Liver (tissue), 9 donors: Measurements from ENCODE around the gene FAM228B. TPM values are rescaled to one million over a fixed set of nuclear protein-coding genes. Genes with fewer than 3 reads are reported as not detected.

Experiments used
- DNase-seq: peaks from one replicate; pipeline ENCODE4 v3.0.0-alpha.2; 2017; ENCODE audit warnings: low spot score
- H3K27ac ChIP-seq, 2 donors: one replicate each; pipeline ENCODE4 v1.7.0; 2013; ENCODE audit warnings: inconsistent platforms in 2 of 2, low read length in 2 of 2, control low read depth in 1 of 2, low read depth in 1 of 2, mild to moderate bottlenecking in 1 of 2
- H3K27me3 ChIP-seq, 4 donors: one replicate each; pipeline versions ENCODE4 v1.6.1 to v1.7.0; 2013; ENCODE audit warnings: low read length in 3 of 4, inconsistent platforms in 1 of 4, mild to moderate bottlenecking in 1 of 4, moderate library complexity in 1 of 4; ENCODE audit not compliant: control insufficient read depth in 4 of 4, insufficient read depth in 4 of 4
- H3K36me3 ChIP-seq, 4 donors: one replicate each; pipeline versions ENCODE4 v1.6.1 to v1.7.0; 2013; ENCODE audit warnings: low read length in 3 of 4, mild to moderate bottlenecking in 3 of 4, low read depth in 1 of 4, moderate library complexity in 1 of 4; ENCODE audit not compliant: control insufficient read depth in 4 of 4, insufficient read depth in 3 of 4
- H3K4me1 ChIP-seq, 4 donors: one replicate each; pipeline versions ENCODE4 v1.6.1 to v1.7.0; 2013; ENCODE audit warnings: low read length in 3 of 4, mild to moderate bottlenecking in 3 of 4, moderate library complexity in 1 of 4; ENCODE audit not compliant: control insufficient read depth in 4 of 4, insufficient read depth in 4 of 4
- H3K4me3 ChIP-seq, 3 donors: one replicate each; pipeline versions ENCODE4 v1.6.1 to v1.7.0; 2013; ENCODE audit warnings: low read length in 3 of 3, control low read depth in 1 of 3, low read depth in 1 of 3, mild to moderate bottlenecking in 1 of 3
- H3K9ac ChIP-seq, 2 donors: one replicate each; pipeline ENCODE4 v1.7.0; 2013; ENCODE audit warnings: low read length in 2 of 2, mild to moderate bottlenecking in 2 of 2, moderate library complexity in 2 of 2, control low read depth in 1 of 2, low read depth in 1 of 2
- H3K9me3 ChIP-seq, 4 donors: one replicate each; pipeline versions ENCODE4 v1.6.1 to v1.7.0; 2013; ENCODE audit warnings: low read length in 3 of 4; ENCODE audit not compliant: control insufficient read depth in 4 of 4
- FOXA2 ChIP-seq: IDR thresholded peaks from 2 replicates; pipeline ENCODE4 v1.6.1; 2016; ENCODE audit warnings: antibody characterized with exemption
- GABPA ChIP-seq, 2 donors: IDR thresholded peaks in 1 of 2; conservative IDR thresholded peaks in 1 of 2; 2 replicates each; pipeline ENCODE4 v1.6.1; 2016; ENCODE audit warnings: antibody characterized with exemption in 2 of 2, mild to moderate bottlenecking in 1 of 2, moderate library complexity in 1 of 2
- HNF4G ChIP-seq: IDR thresholded peaks from 2 replicates; pipeline ENCODE4 v1.6.1; 2016; ENCODE audit warnings: antibody characterized with exemption
- JUND ChIP-seq, 2 donors: IDR thresholded peaks; 2 replicates each; pipeline ENCODE4 v1.6.1; 2016; ENCODE audit warnings: antibody characterized with exemption in 2 of 2
- RAD21 ChIP-seq, 2 donors: IDR thresholded peaks; 2 replicates each; pipeline ENCODE4 v1.6.1; 2016; ENCODE audit warnings: antibody characterized with exemption in 2 of 2, mild to moderate bottlenecking in 2 of 2
- RXRA ChIP-seq, 2 donors: IDR thresholded peaks; 2 replicates each; pipeline ENCODE4 v1.6.1; 2017 to 2018; ENCODE audit warnings: antibody characterized with exemption in 2 of 2, mild to moderate bottlenecking in 1 of 2
- ZBTB33 ChIP-seq: IDR thresholded peaks from 2 replicates; pipeline ENCODE4 v1.6.1; 2016; ENCODE audit warnings: antibody characterized with exemption
- WGBS: extraction: QIAGEN DNeasy Blood & Tissue Kit; methylation state at CpG from one replicate; pipeline ENCODE4 v1.1.7; 2013; 5-methylcytosine and 5-hydroxymethylcytosine counted together
- polyA plus RNA-seq, 2 donors: library from polyadenylated mRNA; stranded (reverse) in 1 of 2; unstranded in 1 of 2; fragments of 200-250 nt in 1 of 2; fragments of >200 nt in 1 of 2; fragmentation: Nextera tagmentation in 1 of 2; extraction: Ambion mirVana in 1 of 2; gene quantifications; one replicate each; pipeline versions ENCODE4 v1.2.1 to v1.2.3, GENCODE V29; 2013 to 2015
- total RNA-seq, 2 donors: library from RNA; depleted of rRNA; stranded (reverse); fragments of >200 nt; gene quantifications; one replicate each; pipeline ENCODE4 v1.2.3, GENCODE V29; 2014
- TF ChIP-seq, protein P1 (sequence below): IDR thresholded peaks from 2 replicates; pipeline ENCODE4 v1.6.1; 2016; ENCODE audit warnings: antibody characterized with exemption
- TF ChIP-seq, protein P2 (sequence below): IDR thresholded peaks from 2 replicates; pipeline ENCODE4 v1.6.1; 2016; ENCODE audit warnings: antibody characterized with exemption, mild to moderate bottlenecking
- TF ChIP-seq, protein P3 (sequence below): fragments of 150-350 bp; IDR thresholded peaks from 2 replicates; pipeline ENCODE4 v1.5.1; 2017; ENCODE audit warnings: improper control_type of control experiment, low read depth, low read length; ENCODE audit not compliant: missing input control
- donor health status: healthy.
- donor health status: healthy.
- donor health status: healthy.
- donor health status: healthy.
- donor health status: healthy.

Gene FAM228B
- total and polyA plus RNA-seq, 4 donors, result 0.68 to 4.2 (median 3.8) TPM

DNA sequence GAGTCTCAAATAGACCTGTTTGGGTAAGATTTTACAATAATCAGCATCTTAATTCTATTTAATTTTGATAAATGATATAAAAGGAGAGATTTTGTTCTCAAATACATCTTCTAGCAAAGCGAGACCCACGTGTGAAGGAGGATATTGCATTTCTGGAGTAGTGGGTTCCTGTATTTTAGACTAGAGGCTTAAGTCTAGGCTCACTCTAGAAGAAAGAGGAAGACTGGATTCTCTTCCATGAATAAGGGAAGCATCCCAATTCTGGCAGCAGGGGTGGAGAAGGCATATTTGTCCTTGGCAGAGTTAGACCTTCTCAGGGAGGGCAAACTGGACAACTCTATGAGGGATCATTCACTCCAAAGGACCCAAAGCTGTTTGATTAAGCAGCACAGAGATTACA, 40.3 kb downstream of the FAM228B start:
- TF ChIP-seq, protein P1, sequence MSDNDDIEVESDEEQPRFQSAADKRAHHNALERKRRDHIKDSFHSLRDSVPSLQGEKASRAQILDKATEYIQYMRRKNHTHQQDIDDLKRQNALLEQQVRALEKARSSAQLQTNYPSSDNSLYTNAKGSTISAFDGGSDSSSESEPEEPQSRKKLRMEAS, result no peak
- no peak for TF ChIP-seq GABPA (IDR thresholded peaks at IDR 0.05 in 1 of 2, conservative IDR thresholded peaks at IDR 0.05 in 1 of 2)
- no peak for TF ChIP-seq ZBTB33
- no peak for TF ChIP-seq JUND (IDR thresholded peaks at IDR 0.05)
- TF ChIP-seq HNF4G, result no peak
- TF ChIP-seq RXRA (IDR thresholded peaks at IDR 0.05), result no peak
- TF ChIP-seq, protein P2, sequence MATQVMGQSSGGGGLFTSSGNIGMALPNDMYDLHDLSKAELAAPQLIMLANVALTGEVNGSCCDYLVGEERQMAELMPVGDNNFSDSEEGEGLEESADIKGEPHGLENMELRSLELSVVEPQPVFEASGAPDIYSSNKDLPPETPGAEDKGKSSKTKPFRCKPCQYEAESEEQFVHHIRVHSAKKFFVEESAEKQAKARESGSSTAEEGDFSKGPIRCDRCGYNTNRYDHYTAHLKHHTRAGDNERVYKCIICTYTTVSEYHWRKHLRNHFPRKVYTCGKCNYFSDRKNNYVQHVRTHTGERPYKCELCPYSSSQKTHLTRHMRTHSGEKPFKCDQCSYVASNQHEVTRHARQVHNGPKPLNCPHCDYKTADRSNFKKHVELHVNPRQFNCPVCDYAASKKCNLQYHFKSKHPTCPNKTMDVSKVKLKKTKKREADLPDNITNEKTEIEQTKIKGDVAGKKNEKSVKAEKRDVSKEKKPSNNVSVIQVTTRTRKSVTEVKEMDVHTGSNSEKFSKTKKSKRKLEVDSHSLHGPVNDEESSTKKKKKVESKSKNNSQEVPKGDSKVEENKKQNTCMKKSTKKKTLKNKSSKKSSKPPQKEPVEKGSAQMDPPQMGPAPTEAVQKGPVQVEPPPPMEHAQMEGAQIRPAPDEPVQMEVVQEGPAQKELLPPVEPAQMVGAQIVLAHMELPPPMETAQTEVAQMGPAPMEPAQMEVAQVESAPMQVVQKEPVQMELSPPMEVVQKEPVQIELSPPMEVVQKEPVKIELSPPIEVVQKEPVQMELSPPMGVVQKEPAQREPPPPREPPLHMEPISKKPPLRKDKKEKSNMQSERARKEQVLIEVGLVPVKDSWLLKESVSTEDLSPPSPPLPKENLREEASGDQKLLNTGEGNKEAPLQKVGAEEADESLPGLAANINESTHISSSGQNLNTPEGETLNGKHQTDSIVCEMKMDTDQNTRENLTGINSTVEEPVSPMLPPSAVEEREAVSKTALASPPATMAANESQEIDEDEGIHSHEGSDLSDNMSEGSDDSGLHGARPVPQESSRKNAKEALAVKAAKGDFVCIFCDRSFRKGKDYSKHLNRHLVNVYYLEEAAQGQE, result no peak
- no peak for TF ChIP-seq FOXA2
- TF ChIP-seq, protein P3, sequence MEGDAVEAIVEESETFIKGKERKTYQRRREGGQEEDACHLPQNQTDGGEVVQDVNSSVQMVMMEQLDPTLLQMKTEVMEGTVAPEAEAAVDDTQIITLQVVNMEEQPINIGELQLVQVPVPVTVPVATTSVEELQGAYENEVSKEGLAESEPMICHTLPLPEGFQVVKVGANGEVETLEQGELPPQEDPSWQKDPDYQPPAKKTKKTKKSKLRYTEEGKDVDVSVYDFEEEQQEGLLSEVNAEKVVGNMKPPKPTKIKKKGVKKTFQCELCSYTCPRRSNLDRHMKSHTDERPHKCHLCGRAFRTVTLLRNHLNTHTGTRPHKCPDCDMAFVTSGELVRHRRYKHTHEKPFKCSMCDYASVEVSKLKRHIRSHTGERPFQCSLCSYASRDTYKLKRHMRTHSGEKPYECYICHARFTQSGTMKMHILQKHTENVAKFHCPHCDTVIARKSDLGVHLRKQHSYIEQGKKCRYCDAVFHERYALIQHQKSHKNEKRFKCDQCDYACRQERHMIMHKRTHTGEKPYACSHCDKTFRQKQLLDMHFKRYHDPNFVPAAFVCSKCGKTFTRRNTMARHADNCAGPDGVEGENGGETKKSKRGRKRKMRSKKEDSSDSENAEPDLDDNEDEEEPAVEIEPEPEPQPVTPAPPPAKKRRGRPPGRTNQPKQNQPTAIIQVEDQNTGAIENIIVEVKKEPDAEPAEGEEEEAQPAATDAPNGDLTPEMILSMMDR, result no peak
- Histone ChIP-seq H3K27me3 (no peaks in the 10 kb centered on the region), H3K36me3 (no peaks in the 10 kb centered on the region), H3K9ac (no peak overlapping the region), H3K4me1 (no peaks in the 10 kb centered on the region), H3K27ac (no peak overlapping the region), H3K9me3 (no peaks in the 10 kb centered on the region), H3K4me3 (no peak overlapping the region)
- WGBS, result 74% methylated on average over 2 of the region's 2 CpGs
- no peak for DNase-seq

GRCh38 chr2:24164416-24164973, 41.2 kb downstream of the FAM228B start:
- no peaks in the 10 kb centered on the region for H3K27me3 ChIP-seq
- 45% methylated on average over 8 of the region's 8 CpGs for WGBS
- TF ChIP-seq, protein P3, result peak; percentile 47
- TF ChIP-seq, protein P2, result no peak
- TF ChIP-seq RAD21 (IDR thresholded peaks at IDR 0.05), result peak; percentile 60 to 83
- H3K36me3 ChIP-seq, result no peaks in the 10 kb centered on the region
- no peaks in the 10 kb centered on the region for H3K9me3 ChIP-seq
- no peak overlapping the region for H3K27ac ChIP-seq
- no peaks in the 10 kb centered on the region for H3K4me1 ChIP-seq
- no peak overlapping the region for H3K4me3 ChIP-seq
- peak; percentile 43 for DNase-seq
- no peak overlapping the region for H3K9ac ChIP-seq
